ENCODE results near the gene SLC44A3. TPM values are rescaled to one million over a fixed set of nuclear protein-coding genes. Genes with fewer than 3 reads are reported as not detected.

The SLC44A3 gene
- total and polyA plus RNA-seq, 2 of the 8 experiments (the other 6 are each of a cell fraction or from before 2014, with no cell fraction given): 4.2 to 5.0 TPM

- TF ChIP-seq PHF8 (conservative IDR thresholded peaks at IDR 0.05; ENCODE audit: low read depth, low read length): no peak
- TF ChIP-seq NRF1 (IDR thresholded peaks at IDR 0.05; ENCODE audit: low read depth, low read length): no peak
- TF ChIP-seq GABPA (IDR thresholded peaks at IDR 0.05; ENCODE audit: borderline replicate concordance, insufficient read depth, low read length): no peak
- TF ChIP-seq TAF7 (optimal IDR thresholded peaks at IDR 0.05; ENCODE audit: borderline replicate concordance, low read depth, low read length): no peak
- no peak for TF ChIP-seq USF2 (IDR thresholded peaks at IDR 0.05; ENCODE audit: low read length)
- TF ChIP-seq CEBPB (IDR thresholded peaks at IDR 0.05; ENCODE audit: low read depth, low read length): no peak
- no peak for TF ChIP-seq HDAC6 (IDR thresholded peaks at IDR 0.05; ENCODE audit: low read depth, low read length)
- no peak for TF ChIP-seq SP2 (IDR thresholded peaks at IDR 0.05; ENCODE audit: low read length)
- no peak for TF ChIP-seq SIX5 (IDR thresholded peaks at IDR 0.05; ENCODE audit: low read depth, low read length)
- no peak for TF ChIP-seq POU5F1 (IDR thresholded peaks at IDR 0.05; ENCODE audit: low read depth, low read length)
- no peak for TF ChIP-seq SIRT6 (IDR thresholded peaks at IDR 0.05; ENCODE audit: low read length)
- no peak for TF ChIP-seq YY1 (IDR thresholded peaks at IDR 0.05; ENCODE audit: low read depth, low read length)
- TF ChIP-seq KDM1A (IDR thresholded peaks at IDR 0.05; ENCODE audit: borderline replicate concordance, low read length): no peak
- TF ChIP-seq EZH2 (IDR thresholded peaks at IDR 0.05; ENCODE audit: low read depth, low read length, severe bottlenecking): no peak
- TF ChIP-seq NANOG (IDR thresholded peaks at IDR 0.05; ENCODE audit: insufficient read depth, low read depth, low read length, poor library complexity, severe bottlenecking): no peak
- TF ChIP-seq EP300 (IDR thresholded peaks at IDR 0.05; ENCODE audit: borderline replicate concordance in 1 of 2, low read depth in 2 of 2, low read length in 2 of 2): no peak
- TF ChIP-seq TAF1 (IDR thresholded peaks at IDR 0.05; ENCODE audit: low read depth, low read length): peak; percentile 40; the same call in 1 of the 2 replicates
- TF ChIP-seq POLR2A (IDR thresholded peaks at IDR 0.05; ENCODE audit: control extremely low read depth in 1 of 2, low read depth in 2 of 2, low read length in 2 of 2): peak in 1 of 2 experiments; percentile 26; a peak in 1 of 3 replicates
- no peak for TF ChIP-seq MAFK (IDR thresholded peaks at IDR 0.05; ENCODE audit: low read depth, low read length)
- no peak for TF ChIP-seq TBP (IDR thresholded peaks at IDR 0.05; ENCODE audit: low read depth, low read length)
- TF ChIP-seq ZNF274 (IDR thresholded peaks at IDR 0.05; ENCODE audit: borderline replicate concordance, extremely low read depth, low read length): no peak
- TF ChIP-seq SUZ12 (IDR thresholded peaks at IDR 0.05; ENCODE audit: low read length): no peak
- no peak for TF ChIP-seq BRCA1 (IDR thresholded peaks at IDR 0.05; ENCODE audit: low read depth, low read length)
- TF ChIP-seq JUND (IDR thresholded peaks at IDR 0.05; ENCODE audit: low read length): no peak
- no peak for TF ChIP-seq POLR2AphosphoS5 (IDR thresholded peaks at IDR 0.05; ENCODE audit: low read depth, low read length)
- TF ChIP-seq CREB1 (IDR thresholded peaks at IDR 0.05): no peak
- no peak for TF ChIP-seq BCL11A (IDR thresholded peaks at IDR 0.05; ENCODE audit: low read depth in 2 of 2, low read length in 2 of 2)
These were observed 63.9 kb downstream of the SLC44A3 start (continued) for GRCh38 chr1:94884106-94884505.

Measured in H1 (cell line).